HPDE6-E6E7 (cell line): Measurements from ENCODE around the gene RNF223.
A peak's percentile ranks its signal among the peaks of the same experiment; 100 is the strongest.
"Not testable (repeated sequence)": the region's sequence is repeated elsewhere in the genome, so short reads cannot be mapped to it uniquely, and the experiment has no call there.

Experiments used
- DNase-seq: peaks from one replicate; pipeline ENCODE4 v3.0.0; 2011; ENCODE audit warnings: missing footprints; ENCODE audit errors: extremely low spot score

RNF223 gene

GRCh38 chr1:1030867-1031658 lies 43.0 kb downstream of the RNF223 start:
- DNase-seq, result not testable (repeated sequence)

- DNase-seq, result no peak
Observed at GRCh38 chr1:1027791-1028190, 46.3 kb downstream of the RNF223 start.

DNA sequence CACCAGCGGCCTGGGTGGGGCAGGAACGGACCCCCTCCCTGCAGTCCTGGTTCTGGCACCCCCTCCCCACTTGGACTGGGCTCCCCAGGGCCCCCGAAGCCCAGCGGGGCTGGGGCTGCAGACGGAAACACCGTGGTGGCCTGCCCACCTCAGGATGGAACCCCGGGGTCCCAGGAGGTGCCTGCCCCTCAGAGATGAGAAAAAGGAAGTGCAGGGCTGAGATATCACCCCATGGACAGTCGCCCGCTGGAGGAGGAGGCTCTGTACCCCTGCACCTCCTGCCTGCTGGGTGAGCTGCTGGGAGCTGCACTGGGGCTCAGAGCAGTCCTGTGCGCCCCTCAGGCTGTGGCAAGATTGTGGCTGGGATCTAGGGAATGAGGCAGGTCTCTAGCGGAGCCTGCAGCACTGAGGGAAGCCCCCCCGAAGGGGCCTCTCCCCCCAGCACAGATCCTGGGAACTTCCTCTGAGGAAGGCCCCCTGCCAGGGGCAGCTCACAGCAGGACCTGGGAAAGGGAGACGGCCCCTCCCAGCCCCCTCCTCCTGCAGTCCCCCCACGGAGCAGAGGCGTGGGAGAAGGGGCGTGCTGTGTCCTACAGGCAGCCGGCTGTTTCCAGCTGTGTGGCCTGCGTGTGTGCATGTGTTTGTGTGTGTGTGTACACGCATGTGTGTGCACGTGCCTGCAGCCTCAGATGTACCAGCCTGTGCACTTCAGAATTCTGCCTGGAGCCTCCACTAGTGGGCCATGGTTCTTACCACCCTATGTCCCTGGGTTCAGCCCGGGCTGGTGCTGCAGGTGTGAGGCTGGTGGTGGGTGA lies 47.3 kb downstream of the RNF223 start:
- no peak for DNase-seq

GRCh38 chr1:1025730-1026129 lies 48.4 kb downstream of the RNF223 start:
- DNase-seq, result no peak

- peak; percentile 79 for DNase-seq
Observed at GRCh38 chr1:1024771-1025699, 49.1 kb downstream of the RNF223 start.

GRCh38 chr1:1024149-1024770 lies 49.8 kb downstream of the RNF223 start:
- DNase-seq, result no peak

- no peak for DNase-seq
Observed at GRCh38 chr1:1023700-1024099, 50.4 kb downstream of the RNF223 start.

DNA sequence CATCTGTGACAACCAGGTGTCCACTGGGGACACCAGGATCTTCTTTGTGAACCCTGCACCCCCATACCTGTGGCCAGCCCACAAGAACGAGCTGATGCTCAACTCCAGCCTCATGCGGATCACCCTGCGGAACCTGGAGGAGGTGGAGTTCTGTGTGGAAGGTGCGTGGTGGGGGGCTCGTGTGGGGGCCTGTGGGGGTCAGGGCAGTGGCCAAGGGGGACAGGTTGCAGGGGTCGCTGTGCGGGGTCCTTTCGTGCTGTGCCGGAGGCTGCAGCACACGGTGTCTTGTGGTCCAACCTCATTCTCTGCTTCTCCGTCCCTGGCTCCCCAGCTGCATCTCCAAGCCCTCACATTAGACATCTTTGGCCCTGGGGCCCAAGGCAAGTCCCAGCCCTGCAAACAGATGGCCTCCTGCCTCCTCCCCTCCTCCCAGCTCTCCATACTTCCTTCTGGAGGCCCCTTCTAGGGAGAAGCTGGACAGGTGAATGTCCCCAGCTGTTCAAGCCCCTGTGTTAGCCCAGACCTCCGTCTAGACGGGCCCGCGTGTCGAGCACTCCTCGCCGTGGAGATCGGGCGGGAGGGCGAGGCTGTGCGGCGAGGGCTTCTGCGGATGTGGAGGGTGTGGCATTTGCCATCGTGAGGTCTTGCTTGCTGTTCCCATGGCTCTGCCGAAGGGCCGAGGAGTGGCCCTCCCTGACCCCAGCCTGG lies 51.6 kb downstream of the RNF223 start:
- DNase-seq, result no peak

- DNase-seq, result no peak
Observed at GRCh38 chr1:1021920-1022259, 52.2 kb downstream of the RNF223 start.

- DNase-seq, result no peak
Observed at GRCh38 chr1:1021010-1021919, 52.8 kb downstream of the RNF223 start.
